ENCODE results near the gene ZNF648.

ZNF648 gene

GRCh38 chr1:182059936-182060335, 1.6 kb downstream of the ZNF648 start:
- H3K27me3 ChIP-seq (replicated peaks) = no peaks in the 10 kb centered on the region

GRCh38 chr1:182056601-182057366, 4.7 kb downstream of the ZNF648 start:
- Histone ChIP-seq H3K27ac (no peak overlapping the region), H3K27me3 (replicated peaks) (no peaks in the 10 kb centered on the region), H3K4me3 (ENCODE audit: low read depth, low read length) (no peak overlapping the region), H3K36me3 (replicated peaks) (no peaks in the 10 kb centered on the region)
- no peak for DNase-seq
- in situ Hi-C loops (cut with HindIII; ENCODE audit: low pct_ligation_motif_present, low sequenced_read_pairs) = no loop called here
- TF ChIP-seq CTCF (IDR thresholded peaks at IDR 0.05; ENCODE audit: low read depth, low read length, missing control alignments) = no peak

More at GRCh38 chr1:182059936-182060335, 1.6 kb downstream of the ZNF648 start:
- no peaks in the 10 kb centered on the region for H3K36me3 ChIP-seq (replicated peaks)
- H3K27ac ChIP-seq = no peak overlapping the region
- TF ChIP-seq CTCF (IDR thresholded peaks at IDR 0.05; ENCODE audit: low read depth, low read length, missing control alignments) = no peak
- no peak overlapping the region for H3K4me3 ChIP-seq (ENCODE audit: low read depth, low read length)
- no peak for DNase-seq
- in situ Hi-C loops (cut with HindIII; ENCODE audit: low pct_ligation_motif_present, low sequenced_read_pairs) = no loop called here

GRCh38 chr1:182054698-182055326, 6.7 kb downstream of the ZNF648 start:
- Histone ChIP-seq H3K36me3 (replicated peaks) (no peaks in the 10 kb centered on the region), H3K27me3 (replicated peaks) (no peaks in the 10 kb centered on the region), H3K27ac (no peak overlapping the region), H3K4me3 (ENCODE audit: low read depth, low read length) (no peak overlapping the region)
- DNase-seq = peak; percentile 6
- peak; percentile 16 for TF ChIP-seq CTCF (IDR thresholded peaks at IDR 0.05; ENCODE audit: low read depth, low read length, missing control alignments)
- in situ Hi-C loops (cut with HindIII; ENCODE audit: low pct_ligation_motif_present, low sequenced_read_pairs) = no loop called here

GRCh38 chr1:182052355-182052754, 9.2 kb downstream of the ZNF648 start:
- no peak for DNase-seq
- Histone ChIP-seq H3K4me3 (ENCODE audit: low read depth, low read length) (no peak overlapping the region), H3K36me3 (replicated peaks) (no peaks in the 10 kb centered on the region), H3K27ac (no peak overlapping the region), H3K27me3 (replicated peaks) (no peaks in the 10 kb centered on the region)
- no peak for TF ChIP-seq CTCF (IDR thresholded peaks at IDR 0.05; ENCODE audit: low read depth, low read length, missing control alignments)
- in situ Hi-C loops (cut with HindIII; ENCODE audit: low pct_ligation_motif_present, low sequenced_read_pairs) = no loop called here

- no peaks in the 10 kb centered on the region for H3K36me3 ChIP-seq (replicated peaks)
- TF ChIP-seq CTCF (IDR thresholded peaks at IDR 0.05; ENCODE audit: low read depth, low read length, missing control alignments) = no peak
- DNase-seq = no peak
Observed at GRCh38 chr1:182051938-182052337, 9.6 kb downstream of the ZNF648 start.

More at GRCh38 chr1:182051938-182052337, 9.6 kb downstream of the ZNF648 start:
- in situ Hi-C loops (cut with HindIII; ENCODE audit: low pct_ligation_motif_present, low sequenced_read_pairs) = no loop called here
- H3K27ac ChIP-seq = no peak overlapping the region
- no peaks in the 10 kb centered on the region for H3K27me3 ChIP-seq (replicated peaks)
- no peak overlapping the region for H3K4me3 ChIP-seq (ENCODE audit: low read depth, low read length)

All from brain microvascular endothelial cell (primary cell).